ENCODE measurements around the gene BMPR1A. TPM values are rescaled to one million over a fixed set of nuclear protein-coding genes. Genes with fewer than 3 reads are reported as not detected.

BMPR1A gene
- total and polyA plus RNA-seq, 2 experiments from 2014 or later: 14.2 to 82.5 TPM

GRCh38 chr10:86775870-86776180 is 19.4 kb downstream of the BMPR1A start:
- Mint-ChIP-seq H3K9me3 (no peaks in the 10 kb centered on the region), H3K4me1 (peaks cover 24% of the 10 kb centered on the region), H3K4me3 (no peak overlapping the region), H3K36me3 (ENCODE audit: low read depth) (peaks cover 18% of the 10 kb centered on the region), H3K27me3 (ENCODE audit: insufficient read depth, low read depth, poor library complexity) (no peaks in the 10 kb centered on the region), H3K27ac (no peak overlapping the region)
- no peaks in the 10 kb centered on the region for H3K9me2 ChIP-seq (ENCODE audit: insufficient read depth)
- no peaks in the 10 kb centered on the region for H3K36me3 ChIP-seq (ENCODE audit: insufficient read depth)
- no peak overlapping the region for H3K4me3 ChIP-seq
- no peaks in the 10 kb centered on the region for H3K27me3 ChIP-seq (ENCODE audit: insufficient read depth)
- DNase-seq (ENCODE audit: low spot score) (no peak), ATAC-seq (peak; percentile 65)
- no peak overlapping the region for H2AFZ ChIP-seq
- no peak overlapping the region for H3K4me2 ChIP-seq
- TF ChIP-seq EZH2phosphoT487 (IDR thresholded peaks at IDR 0.05; ENCODE audit: unreplicated experiment) (no peak), REST (IDR thresholded peaks at IDR 0.05; ENCODE audit: unreplicated experiment) (no peak), STAT1 (IDR thresholded peaks at IDR 0.05; ENCODE audit: unreplicated experiment) (no peak), EZH2 (IDR thresholded peaks at IDR 0.05; ENCODE audit: low read depth, unreplicated experiment) (no peak), CTCF (conservative IDR thresholded peaks at IDR 0.05; ENCODE audit: low read depth in 2 of 2) (no peak), ZNF331 (CRISPR knock-in tag; IDR thresholded peaks at IDR 0.05; ENCODE audit: low read depth) (no peak), NANOG (IDR thresholded peaks at IDR 0.05; ENCODE audit: borderline replicate concordance) (no peak), JUNB (IDR thresholded peaks at IDR 0.05; ENCODE audit: unreplicated experiment) (no peak), ETS1 (IDR thresholded peaks at IDR 0.05) (no peak), POLR2AphosphoS5 (IDR thresholded peaks at IDR 0.05; ENCODE audit: low read depth) (no peak), ZNF114 (CRISPR knock-in tag; IDR thresholded peaks at IDR 0.05) (no peak), CREB1 (CRISPR knock-in tag; IDR thresholded peaks at IDR 0.05; ENCODE audit: low read depth) (no peak), ZNF462 (CRISPR knock-in tag; IDR thresholded peaks at IDR 0.05) (no peak)
- H4K20me1 ChIP-seq (replicated peaks; ENCODE audit: insufficient read depth): peaks cover 33% of the 10 kb centered on the region
- H3K79me2 ChIP-seq (replicated peaks; ENCODE audit: insufficient read depth): peaks cover 100% of the 10 kb centered on the region
- peaks cover 20% of the 10 kb centered on the region for H3K4me1 ChIP-seq (ENCODE audit: insufficient read depth)
- no peaks in the 10 kb centered on the region; the same call in 1 of the 2 replicates for H3F3A ChIP-seq (replicated peaks; ENCODE audit: low read depth)
- peak overlapping the region; percentile 61 for H3K27ac ChIP-seq (ENCODE audit: low read depth)
